ENCODE results near the gene HNRNPA3. TPM values are rescaled to one million over a fixed set of nuclear protein-coding genes. Genes with fewer than 3 reads are reported as not detected.

Gene HNRNPA3
- total and polyA plus RNA-seq, 2 of the 13 experiments (the other 11 are each of a cell fraction or from before 2014, with no cell fraction given), result 73.3 to 97.7 TPM

DNA sequence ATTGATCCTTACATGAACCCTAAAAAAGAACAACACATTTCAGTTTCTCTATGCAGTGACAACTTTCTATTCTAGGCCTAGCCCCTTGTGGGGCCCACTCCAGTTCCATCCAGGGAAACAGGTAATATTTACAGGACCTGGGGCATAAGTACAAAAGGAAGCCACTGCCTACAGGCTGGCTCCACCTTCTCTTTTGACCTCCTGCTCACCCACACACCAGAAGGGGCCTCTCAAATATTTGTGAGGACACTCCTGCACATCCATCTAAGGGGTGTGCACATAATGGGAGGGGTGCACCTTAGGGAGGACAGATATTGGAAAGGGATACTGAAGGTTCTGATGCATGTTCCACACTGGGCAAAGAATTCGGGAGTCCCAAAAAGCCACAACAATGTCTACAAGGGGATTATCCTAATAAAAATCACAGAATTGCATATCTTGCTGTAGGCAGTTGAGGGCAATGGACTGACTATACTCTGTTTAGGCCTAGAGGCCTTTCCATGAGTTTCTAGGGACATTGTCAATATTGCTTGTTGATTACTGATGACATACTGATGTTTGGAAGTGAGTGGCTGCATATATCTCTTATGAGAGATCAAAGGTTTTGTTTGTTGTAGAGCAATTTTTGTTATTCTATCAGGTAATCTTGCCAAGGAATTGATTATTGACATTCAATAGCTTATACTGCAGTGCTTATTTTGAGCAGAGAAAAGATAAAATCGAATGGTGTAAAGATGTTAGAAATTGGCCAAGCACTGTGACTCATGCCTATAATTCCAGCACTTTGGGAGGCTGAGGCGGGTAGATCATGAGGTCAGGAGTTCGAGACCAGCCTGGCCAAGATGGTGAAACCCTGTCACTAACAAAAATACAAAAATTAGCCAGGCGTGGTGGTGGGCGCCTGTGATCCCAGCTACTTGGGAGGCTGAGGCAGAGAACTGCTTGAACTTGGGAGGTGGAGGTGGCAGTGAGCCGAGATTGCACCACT lies 23.8 kb upstream of the HNRNPA3 start (continued):
- TF ChIP-seq, protein P1, sequence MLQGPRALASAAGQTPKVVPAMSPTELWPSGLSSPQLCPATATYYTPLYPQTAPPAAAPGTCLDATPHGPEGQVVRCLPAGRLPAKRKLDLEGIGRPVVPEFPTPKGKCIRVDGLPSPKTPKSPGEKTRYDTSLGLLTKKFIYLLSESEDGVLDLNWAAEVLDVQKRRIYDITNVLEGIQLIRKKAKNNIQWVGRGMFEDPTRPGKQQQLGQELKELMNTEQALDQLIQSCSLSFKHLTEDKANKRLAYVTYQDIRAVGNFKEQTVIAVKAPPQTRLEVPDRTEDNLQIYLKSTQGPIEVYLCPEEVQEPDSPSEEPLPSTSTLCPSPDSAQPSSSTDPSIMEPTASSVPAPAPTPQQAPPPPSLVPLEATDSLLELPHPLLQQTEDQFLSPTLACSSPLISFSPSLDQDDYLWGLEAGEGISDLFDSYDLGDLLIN (CRISPR knock-in tag; IDR thresholded peaks at IDR 0.05; ENCODE audit: borderline replicate concordance), result no peak
- TF ChIP-seq, protein P2, sequence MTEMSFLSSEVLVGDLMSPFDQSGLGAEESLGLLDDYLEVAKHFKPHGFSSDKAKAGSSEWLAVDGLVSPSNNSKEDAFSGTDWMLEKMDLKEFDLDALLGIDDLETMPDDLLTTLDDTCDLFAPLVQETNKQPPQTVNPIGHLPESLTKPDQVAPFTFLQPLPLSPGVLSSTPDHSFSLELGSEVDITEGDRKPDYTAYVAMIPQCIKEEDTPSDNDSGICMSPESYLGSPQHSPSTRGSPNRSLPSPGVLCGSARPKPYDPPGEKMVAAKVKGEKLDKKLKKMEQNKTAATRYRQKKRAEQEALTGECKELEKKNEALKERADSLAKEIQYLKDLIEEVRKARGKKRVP (CRISPR knock-in tag; IDR thresholded peaks at IDR 0.05), result peak in 1 of 2 experiments; percentile 88; a peak in 2 of 4 replicates
- TF ChIP-seq EHMT2 (IDR thresholded peaks at IDR 0.05; ENCODE audit: borderline replicate concordance, low read depth, low read length) (peak; percentile 78), HNF1B (CRISPR knock-in tag; IDR thresholded peaks at IDR 0.05) (peak; percentile 49; the same call in 1 of the 2 replicates), FOXP4 (CRISPR knock-in tag; IDR thresholded peaks at IDR 0.05) (peak; percentile 96), ZNF792 (CRISPR knock-in tag; IDR thresholded peaks at IDR 0.05) (peak; percentile 59; the same call in 1 of the 2 replicates), ZNF724P (CRISPR knock-in tag; IDR thresholded peaks at IDR 0.05; ENCODE audit: borderline replicate concordance) (peak; percentile 47; the same call in 1 of the 2 replicates), MXI1 (IDR thresholded peaks at IDR 0.05; ENCODE audit: borderline replicate concordance, low read depth, low read length) (peak; percentile 48; the same call in 1 of the 3 replicates), FOXK1 (CRISPR knock-in tag; IDR thresholded peaks at IDR 0.05; ENCODE audit: borderline replicate concordance, low read depth) (peak; percentile 27; the same call in 1 of the 2 replicates), UBTF (CRISPR knock-in tag; IDR thresholded peaks at IDR 0.05) (no peak; the same call in 1 of the 2 replicates)
- TF ChIP-seq, protein P3, sequence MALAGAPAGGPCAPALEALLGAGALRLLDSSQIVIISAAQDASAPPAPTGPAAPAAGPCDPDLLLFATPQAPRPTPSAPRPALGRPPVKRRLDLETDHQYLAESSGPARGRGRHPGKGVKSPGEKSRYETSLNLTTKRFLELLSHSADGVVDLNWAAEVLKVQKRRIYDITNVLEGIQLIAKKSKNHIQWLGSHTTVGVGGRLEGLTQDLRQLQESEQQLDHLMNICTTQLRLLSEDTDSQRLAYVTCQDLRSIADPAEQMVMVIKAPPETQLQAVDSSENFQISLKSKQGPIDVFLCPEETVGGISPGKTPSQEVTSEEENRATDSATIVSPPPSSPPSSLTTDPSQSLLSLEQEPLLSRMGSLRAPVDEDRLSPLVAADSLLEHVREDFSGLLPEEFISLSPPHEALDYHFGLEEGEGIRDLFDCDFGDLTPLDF (CRISPR knock-in tag; IDR thresholded peaks at IDR 0.05), result no peak
- TF ChIP-seq, protein P4, sequence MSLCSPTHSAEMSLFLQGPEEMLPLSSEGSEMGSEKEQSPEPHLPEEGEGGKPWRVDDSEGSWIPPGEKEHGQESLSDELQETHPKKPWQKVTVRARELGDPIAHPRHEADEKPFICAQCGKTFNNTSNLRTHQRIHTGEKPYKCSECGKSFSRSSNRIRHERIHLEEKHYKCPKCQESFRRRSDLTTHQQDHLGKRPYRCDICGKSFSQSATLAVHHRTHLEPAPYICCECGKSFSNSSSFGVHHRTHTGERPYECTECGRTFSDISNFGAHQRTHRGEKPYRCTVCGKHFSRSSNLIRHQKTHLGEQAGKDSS (CRISPR knock-in tag; IDR thresholded peaks at IDR 0.05; ENCODE audit: borderline replicate concordance, low read depth), result peak; percentile 48; the same call in 1 of the 2 replicates
- TF ChIP-seq, protein P5, sequence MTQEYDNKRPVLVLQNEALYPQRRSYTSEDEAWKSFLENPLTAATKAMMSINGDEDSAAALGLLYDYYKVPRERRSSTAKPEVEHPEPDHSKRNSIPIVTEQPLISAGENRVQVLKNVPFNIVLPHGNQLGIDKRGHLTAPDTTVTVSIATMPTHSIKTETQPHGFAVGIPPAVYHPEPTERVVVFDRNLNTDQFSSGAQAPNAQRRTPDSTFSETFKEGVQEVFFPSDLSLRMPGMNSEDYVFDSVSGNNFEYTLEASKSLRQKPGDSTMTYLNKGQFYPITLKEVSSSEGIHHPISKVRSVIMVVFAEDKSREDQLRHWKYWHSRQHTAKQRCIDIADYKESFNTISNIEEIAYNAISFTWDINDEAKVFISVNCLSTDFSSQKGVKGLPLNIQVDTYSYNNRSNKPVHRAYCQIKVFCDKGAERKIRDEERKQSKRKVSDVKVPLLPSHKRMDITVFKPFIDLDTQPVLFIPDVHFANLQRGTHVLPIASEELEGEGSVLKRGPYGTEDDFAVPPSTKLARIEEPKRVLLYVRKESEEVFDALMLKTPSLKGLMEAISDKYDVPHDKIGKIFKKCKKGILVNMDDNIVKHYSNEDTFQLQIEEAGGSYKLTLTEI (CRISPR knock-in tag; conservative IDR thresholded peaks at IDR 0.05), result no peak

Measured in HepG2 (cell line).